HepG2 (cell line): Measurements from ENCODE around the gene SEBOX. TPM values are rescaled to one million over a fixed set of nuclear protein-coding genes. Genes with fewer than 3 reads are reported as not detected.
A peak's percentile ranks its signal among the peaks of the same experiment; 100 is the strongest.

Experiments
- BRCA1 ChIP-seq: sonication (generic); formaldehyde crosslinking; IDR thresholded peaks from 2 replicates; pipeline ENCODE4 v1.4.0; 2020; ENCODE audit warnings: missing genetic modification reagents
- FOXO1 ChIP-seq: sonication (generic); formaldehyde crosslinking; IDR thresholded peaks from 2 replicates; pipeline ENCODE4 v1.4.0; 2020; ENCODE audit warnings: missing genetic modification reagents
- HES4 ChIP-seq: sonication (generic); formaldehyde crosslinking; IDR thresholded peaks from 2 replicates; pipeline ENCODE4 v1.9.0; 2021; ENCODE audit warnings: mild to moderate bottlenecking, missing genetic modification reagents, borderline replicate concordance
- JUND ChIP-seq: sonication (generic); formaldehyde crosslinking; IDR thresholded peaks from 2 replicates; pipeline ENCODE4 v1.8.0; 2022; ENCODE audit warnings: mild to moderate bottlenecking, missing genetic modification reagents
- PAX8 ChIP-seq: sonication (generic); formaldehyde crosslinking; IDR thresholded peaks from 2 replicates; pipeline ENCODE4 v1.8.0; 2022; ENCODE audit warnings: mild to moderate bottlenecking, missing genetic modification reagents, borderline replicate concordance
- PITX1 ChIP-seq: sonication (generic); formaldehyde crosslinking; IDR thresholded peaks from 2 replicates; pipeline ENCODE4 v1.5.1; 2020; ENCODE audit warnings: mild to moderate bottlenecking, missing genetic modification reagents
- RBFOX2 ChIP-seq: fragments of 200-400 bp; formaldehyde crosslinking; IDR thresholded peaks from 2 replicates; pipeline ENCODE4 v1.6.1; 2017; ENCODE audit warnings: low read depth, mild to moderate bottlenecking, low read length
- REST ChIP-seq, 2 experiments: IDR thresholded peaks; 2 replicates each; pipeline ENCODE4 v1.6.1; 2011 to 2012; ENCODE audit warnings: low read length in 2 of 2, borderline replicate concordance in 1 of 2, low read depth in 1 of 2, mild to moderate bottlenecking in 1 of 2, moderate library complexity in 1 of 2
- TEAD3 ChIP-seq: optimal IDR thresholded peaks from 2 replicates; pipeline ENCODE3; 2016; ENCODE audit warnings: borderline replicate concordance
- TFAP4 ChIP-seq: sonication (generic); IDR thresholded peaks from 2 replicates; pipeline ENCODE4 v1.6.1; 2016; ENCODE audit warnings: low read depth, borderline replicate concordance
- ZNF33A ChIP-seq: sonication (generic); formaldehyde crosslinking; IDR thresholded peaks from 2 replicates; pipeline ENCODE4 v1.5.1; 2020; ENCODE audit warnings: missing genetic modification reagents, mild to moderate bottlenecking, moderate library complexity, borderline replicate concordance
- ZNF350 ChIP-seq: sonication (generic); formaldehyde crosslinking; IDR thresholded peaks from 2 replicates; pipeline ENCODE4 v1.4.0; 2020; ENCODE audit warnings: mild to moderate bottlenecking, low read depth, missing genetic modification reagents, borderline replicate concordance
- ZNF468 ChIP-seq: sonication (generic); formaldehyde crosslinking; IDR thresholded peaks from 2 replicates; pipeline ENCODE4 v1.8.0; 2022; ENCODE audit warnings: mild to moderate bottlenecking, moderate library complexity, missing genetic modification reagents
- ZNF652 ChIP-seq: IDR thresholded peaks from 2 replicates; pipeline ENCODE4 v1.6.1; 2016; ENCODE audit warnings: low read depth, borderline replicate concordance
- ZNF747 ChIP-seq: sonication (generic); formaldehyde crosslinking; IDR thresholded peaks from 2 replicates; pipeline ENCODE4 v1.8.1; 2023; ENCODE audit warnings: missing genetic modification reagents, mild to moderate bottlenecking, borderline replicate concordance
- polyA plus RNA-seq, 8 experiments: library from polyadenylated mRNA; depleted of rRNA in 3 of 8; stranded (reverse) in 7 of 8; unstranded in 1 of 8; fragments of >200 nt; fragmentation: Illumina TruSeq in 4 of 8; extraction: Trizol in 4 of 8; gene quantifications; 2 replicates each; pipeline versions ENCODE4 v1.2.1 to v1.2.3, GENCODE V29; 2011 to 2016; ENCODE audit warnings: low read depth in 4 of 8, missing spikeins in 1 of 8, mixed read lengths in 1 of 8; ENCODE audit not compliant: insufficient read depth in 1 of 8
- total RNA-seq, 5 experiments: library from RNA; depleted of rRNA; stranded (reverse); fragments of >200 nt; fragmentation: Illumina TruSeq; extraction: Trizol; gene quantifications; 2 replicates each; pipeline ENCODE4 v1.2.3, GENCODE V29; 2016; ENCODE audit warnings: low read depth in 1 of 5
- TF ChIP-seq, protein P1 (sequence below): sonication (generic); formaldehyde crosslinking; IDR thresholded peaks from 2 replicates; pipeline ENCODE4 v1.4.0; 2020; ENCODE audit warnings: mild to moderate bottlenecking, missing genetic modification reagents, borderline replicate concordance
- TF ChIP-seq, protein P2 (sequence below): IDR thresholded peaks from 2 replicates; pipeline ENCODE4 v1.6.1; 2012; ENCODE audit warnings: low read depth, low read length, improper control_type of control experiment

SEBOX gene
- total and polyA plus RNA-seq, 2 of the 13 experiments (the other 11 are each of a cell fraction or from before 2014, with no cell fraction given), result not detected

DNA sequence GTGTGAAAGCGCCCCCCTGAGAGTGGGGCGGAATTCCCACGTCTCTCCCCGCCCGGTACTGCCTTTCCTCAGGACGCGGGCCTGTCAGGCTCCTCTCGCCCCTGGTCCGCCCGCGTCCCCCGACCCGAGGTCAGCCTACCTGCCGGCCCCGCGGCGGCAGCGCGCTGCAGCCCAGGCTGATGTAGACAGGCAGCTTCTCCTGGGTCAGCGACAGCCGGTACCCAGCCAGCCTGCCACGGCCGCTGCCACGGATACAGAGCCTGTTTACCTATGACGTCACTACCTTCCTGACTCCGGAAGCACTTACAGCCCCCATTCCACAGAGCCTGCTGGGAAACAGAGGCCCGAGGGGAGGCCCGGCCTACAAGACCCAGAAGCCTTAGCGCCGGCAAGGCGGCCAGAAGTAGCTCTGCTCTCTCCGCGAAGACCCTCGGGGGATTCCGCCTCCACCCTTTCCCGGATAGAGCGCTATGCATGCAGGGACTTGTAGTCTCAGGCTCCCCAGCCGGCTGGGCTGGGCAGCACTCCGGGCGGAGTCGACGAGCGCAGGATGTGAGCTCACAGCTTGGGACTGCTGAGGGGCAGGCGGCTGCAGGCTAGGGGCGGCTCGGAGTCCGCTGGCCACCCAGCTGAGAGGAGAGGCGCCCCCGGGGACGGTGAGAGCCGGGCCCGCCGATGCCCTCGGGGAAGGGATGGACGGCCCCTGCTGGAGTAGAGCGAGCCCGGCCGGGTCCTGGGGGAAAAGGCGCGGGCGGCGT lies 29.6 kb downstream of the SEBOX start, which contains the start of the genes IFT20 and TNFAIP1 (continued):
- TF ChIP-seq, protein P1, sequence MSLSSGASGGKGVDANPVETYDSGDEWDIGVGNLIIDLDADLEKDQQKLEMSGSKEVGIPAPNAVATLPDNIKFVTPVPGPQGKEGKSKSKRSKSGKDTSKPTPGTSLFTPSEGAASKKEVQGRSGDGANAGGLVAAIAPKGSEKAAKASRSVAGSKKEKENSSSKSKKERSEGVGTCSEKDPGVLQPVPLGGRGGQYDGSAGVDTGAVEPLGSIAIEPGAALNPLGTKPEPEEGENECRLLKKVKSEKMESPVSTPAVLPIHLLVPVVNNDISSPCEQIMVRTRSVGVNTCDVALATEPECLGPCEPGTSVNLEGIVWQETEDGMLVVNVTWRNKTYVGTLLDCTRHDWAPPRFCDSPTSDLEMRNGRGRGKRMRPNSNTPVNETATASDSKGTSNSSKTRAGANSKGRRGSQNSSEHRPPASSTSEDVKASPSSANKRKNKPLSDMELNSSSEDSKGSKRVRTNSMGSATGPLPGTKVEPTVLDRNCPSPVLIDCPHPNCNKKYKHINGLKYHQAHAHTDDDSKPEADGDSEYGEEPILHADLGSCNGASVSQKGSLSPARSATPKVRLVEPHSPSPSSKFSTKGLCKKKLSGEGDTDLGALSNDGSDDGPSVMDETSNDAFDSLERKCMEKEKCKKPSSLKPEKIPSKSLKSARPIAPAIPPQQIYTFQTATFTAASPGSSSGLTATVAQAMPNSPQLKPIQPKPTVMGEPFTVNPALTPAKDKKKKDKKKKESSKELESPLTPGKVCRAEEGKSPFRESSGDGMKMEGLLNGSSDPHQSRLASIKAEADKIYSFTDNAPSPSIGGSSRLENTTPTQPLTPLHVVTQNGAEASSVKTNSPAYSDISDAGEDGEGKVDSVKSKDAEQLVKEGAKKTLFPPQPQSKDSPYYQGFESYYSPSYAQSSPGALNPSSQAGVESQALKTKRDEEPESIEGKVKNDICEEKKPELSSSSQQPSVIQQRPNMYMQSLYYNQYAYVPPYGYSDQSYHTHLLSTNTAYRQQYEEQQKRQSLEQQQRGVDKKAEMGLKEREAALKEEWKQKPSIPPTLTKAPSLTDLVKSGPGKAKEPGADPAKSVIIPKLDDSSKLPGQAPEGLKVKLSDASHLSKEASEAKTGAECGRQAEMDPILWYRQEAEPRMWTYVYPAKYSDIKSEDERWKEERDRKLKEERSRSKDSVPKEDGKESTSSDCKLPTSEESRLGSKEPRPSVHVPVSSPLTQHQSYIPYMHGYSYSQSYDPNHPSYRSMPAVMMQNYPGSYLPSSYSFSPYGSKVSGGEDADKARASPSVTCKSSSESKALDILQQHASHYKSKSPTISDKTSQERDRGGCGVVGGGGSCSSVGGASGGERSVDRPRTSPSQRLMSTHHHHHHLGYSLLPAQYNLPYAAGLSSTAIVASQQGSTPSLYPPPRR (CRISPR knock-in tag), result peak; percentile 43
- TF ChIP-seq RBFOX2, result peak; percentile 89
- no peak for TF ChIP-seq ZNF33A
- TF ChIP-seq ZNF652 (CRISPR knock-in tag), result no peak
- peak; percentile 73; the same call in 1 of the 2 replicates for TF ChIP-seq TFAP4
- TF ChIP-seq PAX8 (CRISPR knock-in tag), result 0 out of 2 replicates have a peak, but pooled peaks have one; percentile 30
- peak; percentile 90 for TF ChIP-seq TEAD3 (CRISPR knock-in tag)
- peak; percentile 92 for TF ChIP-seq JUND (CRISPR knock-in tag)
- no peak for TF ChIP-seq REST (IDR thresholded peaks at IDR 0.05; ENCODE audit: borderline replicate concordance in 1 of 2, low read depth in 1 of 2, low read length in 2 of 2)
- TF ChIP-seq, protein P2, sequence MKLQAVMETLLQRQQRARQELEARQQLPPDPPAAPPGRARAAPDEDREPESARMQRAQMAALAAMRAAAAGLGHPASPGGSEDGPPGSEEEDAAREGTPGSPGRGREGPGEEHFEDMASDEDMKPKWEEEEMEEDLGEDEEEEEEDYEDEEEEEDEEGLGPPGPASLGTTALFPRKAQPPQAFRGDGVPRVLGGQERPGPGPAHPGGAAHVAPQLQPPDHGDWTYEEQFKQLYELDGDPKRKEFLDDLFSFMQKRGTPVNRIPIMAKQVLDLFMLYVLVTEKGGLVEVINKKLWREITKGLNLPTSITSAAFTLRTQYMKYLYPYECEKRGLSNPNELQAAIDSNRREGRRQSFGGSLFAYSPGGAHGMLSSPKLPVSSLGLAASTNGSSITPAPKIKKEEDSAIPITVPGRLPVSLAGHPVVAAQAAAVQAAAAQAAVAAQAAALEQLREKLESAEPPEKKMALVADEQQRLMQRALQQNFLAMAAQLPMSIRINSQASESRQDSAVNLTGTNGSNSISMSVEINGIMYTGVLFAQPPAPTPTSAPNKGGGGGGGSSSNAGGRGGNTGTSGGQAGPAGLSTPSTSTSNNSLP, result 0 out of 2 replicates have a peak, but pooled peaks have one; percentile 26
- peak; percentile 96; the same call in 1 of the 2 replicates for TF ChIP-seq ZNF350 (CRISPR knock-in tag)
- peak; percentile 77; the same call in 1 of the 2 replicates for TF ChIP-seq ZNF747 (CRISPR knock-in tag)
- TF ChIP-seq FOXO1 (CRISPR knock-in tag), result peak; percentile 79
- peak; percentile 76; the same call in 1 of the 2 replicates for TF ChIP-seq ZNF468
- no peak for TF ChIP-seq HES4 (CRISPR knock-in tag)
- TF ChIP-seq BRCA1 (CRISPR knock-in tag), result no peak; the same call in 1 of the 2 replicates
- no peak for TF ChIP-seq PITX1 (CRISPR knock-in tag)
